IMR-90 (cell line): ENCODE data around the gene FEZ2. TPM values are rescaled to one million over a fixed set of nuclear protein-coding genes. Genes with fewer than 3 reads are reported as not detected.

Source experiments
- ATAC-seq: fragments of 200-7000 bp; cut with Tn5 transposase; 2 replicates; pipeline ENCODE4 v1.9.1; 2020; ENCODE audit warnings: low read depth, mild to moderate bottlenecking, moderate library complexity
- BruUV-seq: library from RNA; stranded (reverse); fragments of 400-500 nt; replicated peaks from 2 replicates; lab custom pipeline; 2021; lab: Mats Ljungman, UMichigan
- CTCF ChIA-PET: fragments of 300-600 bp; formaldehyde crosslinking; extraction: SDS; loops from one replicate; lab custom pipeline; 2021; ENCODE audit warnings: antibody characterized with exemption; lab: Yijun Ruan, JAX
- POLR2A ChIA-PET: fragments of 300-600 bp; sonication (Branson Sonifier 250); formaldehyde crosslinking; loops from one replicate; lab custom pipeline; 2022; ENCODE audit warnings: antibody characterized with exemption; ENCODE audit not compliant: unreplicated experiment; lab: Charles Lee
- DNase-seq: peaks from one replicate; pipeline ENCODE4 v3.0.0; 2013
- H2AFZ ChIP-seq: replicated peaks from 2 replicates; pipeline ENCODE3; 2013; ENCODE audit warnings: low read length, mild to moderate bottlenecking; ENCODE audit not compliant: poor library complexity
- H2AK5ac ChIP-seq: 2 replicates; pipeline ENCODE4 v1.6.1; 2013; ENCODE audit warnings: low read depth, low read length, inconsistent platforms
- H2AK9ac ChIP-seq: replicated peaks from 2 replicates; pipeline ENCODE3; 2013; ENCODE audit warnings: mild to moderate bottlenecking, low read depth, low read length, moderate library complexity; ENCODE audit not compliant: poor library complexity
- H2BK120ac ChIP-seq: 2 replicates; pipeline ENCODE4 v1.6.1; 2013; ENCODE audit warnings: low read depth, low read length, inconsistent platforms
- H2BK15ac ChIP-seq: 3 replicates; pipeline ENCODE4 v1.6.1; 2013; ENCODE audit warnings: low read depth, low read length, inconsistent platforms
- H2BK20ac ChIP-seq: 2 replicates; pipeline ENCODE4 v1.6.1; 2013; ENCODE audit warnings: low read depth, mild to moderate bottlenecking, inconsistent platforms, low read length, moderate library complexity
- H2BK5ac ChIP-seq: 2 replicates; pipeline ENCODE4 v1.6.1; 2013; ENCODE audit warnings: mild to moderate bottlenecking, low read depth, low read length, inconsistent platforms; ENCODE audit not compliant: poor library complexity, severe bottlenecking
- H3K14ac ChIP-seq: replicated peaks from 2 replicates; pipeline ENCODE4 v1.6.1; 2013; ENCODE audit warnings: low read depth, low read length, inconsistent platforms
- H3K18ac ChIP-seq: 2 replicates; pipeline ENCODE4 v1.6.1; 2013; ENCODE audit warnings: low read depth, low read length, control low read depth
- H3K23ac ChIP-seq: 2 replicates; pipeline ENCODE4 v1.6.1; 2013; ENCODE audit warnings: low read depth, low read length, inconsistent platforms
- H3K27ac ChIP-seq: 2 replicates; pipeline ENCODE4 v1.5.1; 2013; ENCODE audit warnings: mild to moderate bottlenecking, control low read depth, low read length; ENCODE audit not compliant: insufficient read depth
- H3K27me3 ChIP-seq: 2 replicates; pipeline ENCODE4 v1.6.1; 2013; ENCODE audit warnings: low read length; ENCODE audit not compliant: control insufficient read depth, insufficient read depth
- H3K36me3 ChIP-seq: 2 replicates; pipeline ENCODE4 v1.6.1; 2013; ENCODE audit warnings: low read length, mixed read lengths; ENCODE audit not compliant: control insufficient read depth, insufficient read depth
- H3K4ac ChIP-seq: 2 replicates; pipeline ENCODE4 v1.6.1; 2013; ENCODE audit warnings: low read depth, low read length, inconsistent platforms
- H3K4me1 ChIP-seq: 2 replicates; pipeline ENCODE4 v1.6.1; 2013; ENCODE audit warnings: low read length, mixed read lengths; ENCODE audit not compliant: control insufficient read depth, insufficient read depth
- H3K4me2 ChIP-seq: 2 replicates; pipeline ENCODE4 v1.6.1; 2013; ENCODE audit warnings: low read depth, mild to moderate bottlenecking, control low read depth, low read length, moderate library complexity
- H3K4me3 ChIP-seq: 2 replicates; pipeline ENCODE4 v1.5.1; 2013; ENCODE audit warnings: low read depth, mild to moderate bottlenecking, control low read depth, low read length, moderate library complexity; ENCODE audit not compliant: insufficient read depth
- H3K56ac ChIP-seq: 2 replicates; pipeline ENCODE4 v1.6.1; 2013; ENCODE audit warnings: low read length, inconsistent platforms; ENCODE audit not compliant: insufficient read depth; ENCODE audit errors: extremely low read depth
- H3K79me1 ChIP-seq, 2 experiments: 2 replicates each; pipeline ENCODE4 v1.6.1; 2013; ENCODE audit warnings: low read length in 2 of 2, inconsistent platforms in 1 of 2, low read depth in 1 of 2
- H3K9ac ChIP-seq: 2 replicates; pipeline ENCODE4 v1.6.1; 2013; ENCODE audit warnings: low read depth, low read length, control low read depth
- H3K9me1 ChIP-seq: 2 replicates; pipeline ENCODE4 v1.6.1; 2013; ENCODE audit warnings: low read length, inconsistent platforms; ENCODE audit not compliant: insufficient read depth
- H3K9me3 ChIP-seq: 2 replicates; pipeline ENCODE4 v1.6.1; 2013; ENCODE audit warnings: low read length; ENCODE audit not compliant: control insufficient read depth, insufficient read depth
- H4K20me1 ChIP-seq: 2 replicates; pipeline ENCODE4 v1.6.1; 2013; ENCODE audit warnings: low read length, inconsistent platforms; ENCODE audit not compliant: insufficient read depth
- H4K5ac ChIP-seq: 2 replicates; pipeline ENCODE4 v1.6.1; 2013; ENCODE audit warnings: mild to moderate bottlenecking, low read depth, low read length, control low read depth
- H4K8ac ChIP-seq, 2 experiments: 2 replicates each; pipeline ENCODE4 v1.6.1; 2013; ENCODE audit warnings: low read depth in 2 of 2, low read length in 2 of 2, control low read depth in 1 of 2, inconsistent platforms in 1 of 2
- H4K91ac ChIP-seq: 2 replicates; pipeline ENCODE4 v1.6.1; 2013; ENCODE audit warnings: low read depth, low read length, inconsistent platforms; ENCODE audit not compliant: insufficient read depth
- MAZ ChIP-seq: IDR thresholded peaks from 2 replicates; pipeline ENCODE4 v1.6.1; 2012; ENCODE audit warnings: low read depth, mild to moderate bottlenecking, low read length, improper control_type of control experiment, moderate library complexity, borderline replicate concordance
- MXI1 ChIP-seq: IDR thresholded peaks from 2 replicates; pipeline ENCODE4 v1.6.1; 2012; ENCODE audit warnings: low read depth, mild to moderate bottlenecking, low read length, moderate library complexity, borderline replicate concordance
- NFE2L2 ChIP-seq: fragments of 150-350 bp; IDR thresholded peaks from 2 replicates; pipeline ENCODE4 v1.6.1; 2016; ENCODE audit warnings: low read depth, mild to moderate bottlenecking, low read length
- RFX5 ChIP-seq: IDR thresholded peaks from 2 replicates; pipeline ENCODE4 v1.8.0; 2012; ENCODE audit warnings: low read depth, mild to moderate bottlenecking, low read length, moderate library complexity
- USF2 ChIP-seq: fragments of 150-350 bp; IDR thresholded peaks from 2 replicates; pipeline ENCODE4 v1.6.1; 2017; ENCODE audit warnings: mild to moderate bottlenecking, antibody characterized with exemption, low read length, low read depth
- WGBS, 2 experiments: methylation state at CpG; one replicate each; pipeline versions ENCODE4 v1.1.5 to v1.1.7; 2013; ENCODE audit warnings: missing lambda C conversion rate in 2 of 2; ENCODE audit not compliant: insufficient read length in 1 of 2; ENCODE audit errors: extremely low coverage in 2 of 2; 5-methylcytosine and 5-hydroxymethylcytosine counted together
- dilution Hi-C: fragments of 300-500 bp; cut with HindIII; formaldehyde crosslinking; loops from one replicate; pipeline ENCODE4 v1.14.3; 2018; ENCODE audit warnings: low sequenced_read_pairs; ENCODE audit not compliant: unreplicated experiment
- in situ Hi-C: fragments of 300-500 bp; cut with MboI; formaldehyde crosslinking; loops from 3 replicates; pipeline ENCODE4 v1.14.3; 2019; ENCODE audit warnings: low sequenced_read_pairs, inconsistent platforms, mixed read lengths
- intact Hi-C: fragments of 100-400 bp; cut with micrococcal nuclease; formaldehyde crosslinking; loops from 2 replicates; pipeline ENCODE4 v1.10.0; 2022
- polyA plus RNA-seq, 3 experiments: library from polyadenylated mRNA; depleted of rRNA; stranded (reverse); fragments of >200 nt; gene quantifications; 2 replicates each; pipeline ENCODE4 v1.2.3, GENCODE V29; 2012; ENCODE audit warnings: low replicate concordance in 1 of 3
- total RNA-seq: library from RNA; depleted of rRNA; stranded (reverse); fragments of >200 nt; gene quantifications from 2 replicates; pipeline ENCODE4 v1.2.3, GENCODE V29; 2012
- TF ChIP-seq, protein P1 (sequence below): fragments of 150-350 bp; IDR thresholded peaks from 2 replicates; pipeline ENCODE4 v1.6.1; 2016; ENCODE audit warnings: low read depth, mild to moderate bottlenecking, low read length, moderate library complexity, borderline replicate concordance

The FEZ2 gene
- total and polyA plus RNA-seq, 2 of the 4 experiments (the other 2 are of a cell fraction): 19.4 to 31.6 TPM

GRCh38 chr2:36550006-36550405 is 48.0 kb downstream of the FEZ2 start:
- intact Hi-C loops (no loop called here), dilution Hi-C loops (no loop called here), in situ Hi-C loops (loop anchor here (10.0 kb wide), 1 partner anchor 115 kb away; no protein-coding TSS in a partner anchor)
- no CpG with 5 or more reads among the region's 5 CpGs for WGBS, 2 experiments
- ChIA-PET CTCF (interaction anchor here (0.6 to 1.1 kb wide), 4 partner anchors 36 to 122 kb away, joined by 3 to 4 read pairs (median 4); no protein-coding TSS in a partner anchor), POLR2A (interaction anchor here (0.6 kb wide), 1 partner anchor 158 kb away, joined by 5 read pairs; no protein-coding TSS in a partner anchor)
- H3K27ac ChIP-seq: no peak overlapping the region
- no peak overlapping the region for H2BK120ac ChIP-seq
- H2BK5ac ChIP-seq: no peak overlapping the region
- no peak overlapping the region for H2BK15ac ChIP-seq
- H2AFZ ChIP-seq: no peak overlapping the region
- H3K4me1 ChIP-seq: peaks cover 1% of the 10 kb centered on the region; the same call in 1 of the 2 replicates
- H3K4me3 ChIP-seq: no peak overlapping the region
- H2AK5ac ChIP-seq: no peak overlapping the region
- H3K9ac ChIP-seq: no peak overlapping the region
- H2AK9ac ChIP-seq: no peak overlapping the region
- no TSS peak for BruUV-seq
- no peak overlapping the region for H4K5ac ChIP-seq
- peaks cover 40% of the 10 kb centered on the region for H3K36me3 ChIP-seq
- H3K4ac ChIP-seq: no peak overlapping the region
- H3K79me1 ChIP-seq: peaks cover 17 to 49% of the 10 kb centered on the region in 2 experiments
- no peak overlapping the region for H2BK20ac ChIP-seq
- no peak overlapping the region for H3K56ac ChIP-seq
- no peak for DNase-seq
- H3K14ac ChIP-seq: no peak overlapping the region
- no peaks in the 10 kb centered on the region for H3K27me3 ChIP-seq
- no peak overlapping the region for H4K91ac ChIP-seq
- no peak overlapping the region for H4K8ac ChIP-seq
- no peak for TF ChIP-seq NFE2L2
- no peak for TF ChIP-seq MAZ
- TF ChIP-seq, protein P1, sequence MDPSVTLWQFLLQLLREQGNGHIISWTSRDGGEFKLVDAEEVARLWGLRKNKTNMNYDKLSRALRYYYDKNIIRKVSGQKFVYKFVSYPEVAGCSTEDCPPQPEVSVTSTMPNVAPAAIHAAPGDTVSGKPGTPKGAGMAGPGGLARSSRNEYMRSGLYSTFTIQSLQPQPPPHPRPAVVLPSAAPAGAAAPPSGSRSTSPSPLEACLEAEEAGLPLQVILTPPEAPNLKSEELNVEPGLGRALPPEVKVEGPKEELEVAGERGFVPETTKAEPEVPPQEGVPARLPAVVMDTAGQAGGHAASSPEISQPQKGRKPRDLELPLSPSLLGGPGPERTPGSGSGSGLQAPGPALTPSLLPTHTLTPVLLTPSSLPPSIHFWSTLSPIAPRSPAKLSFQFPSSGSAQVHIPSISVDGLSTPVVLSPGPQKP: no peak
- TF ChIP-seq MXI1: no peak
- no peak for TF ChIP-seq USF2
- TF ChIP-seq RFX5: no peak
- no peak overlapping the region for H3K23ac ChIP-seq
- H3K9me3 ChIP-seq: no peaks in the 10 kb centered on the region
- no peak overlapping the region for H3K4me2 ChIP-seq
- ATAC-seq: no peak
- H3K9me1 ChIP-seq: peaks cover 10% of the 10 kb centered on the region
- no peaks in the 10 kb centered on the region for H4K20me1 ChIP-seq
- no peak overlapping the region for H3K18ac ChIP-seq
